GM23338 (cell line): Measurements from ENCODE around the gene EMP2. TPM values are rescaled to one million over a fixed set of nuclear protein-coding genes. Genes with fewer than 3 reads are reported as not detected.

Experiments
- ATAC-seq: fragments of 200-7000 bp; cut with Tn5 transposase; 3 replicates; pipeline ENCODE4 v1.9.1; 2020
- DNase-seq: peaks from one replicate; pipeline ENCODE4 v3.0.0-alpha.2; 2015; ENCODE audit warnings: low spot score
- H2AFZ ChIP-seq: fragments of 200-600 bp; sonication (generic); 2 replicates; pipeline ENCODE4 v1.8.0; 2016; ENCODE audit warnings: antibody characterized with exemption, mild to moderate bottlenecking, moderate library complexity
- H3F3A ChIP-seq: fragments of 200-600 bp; sonication (generic); replicated peaks from 2 replicates; pipeline ENCODE4 v1.8.0; 2017; ENCODE audit warnings: antibody characterized with exemption, mixed run types, low read depth
- H3K27ac ChIP-seq: fragments of 200-600 bp; sonication (generic); 2 replicates; pipeline ENCODE4 v1.6.1; 2016; ENCODE audit warnings: low read depth
- H3K27me3 ChIP-seq: fragments of 200-600 bp; sonication (generic); 2 replicates; pipeline ENCODE4 v1.8.0; 2016; ENCODE audit warnings: mild to moderate bottlenecking, mixed run types, moderate library complexity; ENCODE audit not compliant: insufficient read depth
- H3K36me3 ChIP-seq: fragments of 200-600 bp; sonication (generic); 2 replicates; pipeline ENCODE4 v1.8.0; 2016; ENCODE audit warnings: mild to moderate bottlenecking; ENCODE audit not compliant: insufficient read depth
- H3K4me1 ChIP-seq: fragments of 200-600 bp; sonication (generic); 2 replicates; pipeline ENCODE4 v1.8.0; 2016; ENCODE audit warnings: mild to moderate bottlenecking, moderate library complexity; ENCODE audit not compliant: insufficient read depth
- H3K4me2 ChIP-seq: fragments of 200-600 bp; sonication (generic); 2 replicates; pipeline ENCODE4 v1.7.1; 2017; ENCODE audit warnings: mixed run types
- H3K4me3 ChIP-seq: fragments of 200-600 bp; sonication (generic); 2 replicates; pipeline ENCODE4 v1.6.1; 2016; ENCODE audit warnings: mixed run types
- H3K79me2 ChIP-seq: fragments of 200-600 bp; sonication (generic); replicated peaks from 2 replicates; pipeline ENCODE4 v1.8.0; 2017; ENCODE audit warnings: mild to moderate bottlenecking; ENCODE audit not compliant: insufficient read depth
- H3K9me2 ChIP-seq: fragments of 200-600 bp; sonication (generic); 2 replicates; pipeline ENCODE4 v1.8.0; 2017; ENCODE audit not compliant: insufficient read depth
- H4K20me1 ChIP-seq: fragments of 200-600 bp; sonication (generic); replicated peaks from 2 replicates; pipeline ENCODE4 v1.8.0; 2017; ENCODE audit warnings: mild to moderate bottlenecking; ENCODE audit not compliant: insufficient read depth
- H3K27ac Mint-ChIP-seq: 2 replicates; pipeline ENCODE4 v1.8.0; 2020; ENCODE audit warnings: inconsistent platforms, mild to moderate bottlenecking, moderate library complexity, mixed read lengths
- H3K27me3 Mint-ChIP-seq: 3 replicates; pipeline ENCODE4 v1.8.0; 2022; ENCODE audit warnings: low read depth, mild to moderate bottlenecking, moderate library complexity, mixed read lengths, inconsistent platforms; ENCODE audit not compliant: insufficient read depth, poor library complexity
- H3K36me3 Mint-ChIP-seq: 3 replicates; pipeline ENCODE4 v1.8.0; 2021; ENCODE audit warnings: low read depth, mild to moderate bottlenecking, inconsistent platforms, moderate library complexity, mixed read lengths
- H3K4me1 Mint-ChIP-seq: 3 replicates; pipeline ENCODE4 v1.8.0; 2020; ENCODE audit warnings: mild to moderate bottlenecking, inconsistent platforms, mixed read lengths
- H3K4me3 Mint-ChIP-seq: 3 replicates; pipeline ENCODE4 v1.8.0; 2021; ENCODE audit warnings: moderate library complexity, mild to moderate bottlenecking, inconsistent platforms, mixed read lengths
- H3K9me3 Mint-ChIP-seq: 3 replicates; pipeline ENCODE4 v1.8.0; 2020; ENCODE audit warnings: moderate library complexity, mild to moderate bottlenecking, inconsistent platforms, mixed read lengths
- CREB1 ChIP-seq: fragments of 250-450 bp; sonication (Bioruptor Pico); IDR thresholded peaks from 2 replicates; pipeline ENCODE4 v1.5.0; 2020; ENCODE audit warnings: low read depth, mild to moderate bottlenecking, moderate library complexity
- EZH2 ChIP-seq: fragments of 200-600 bp; sonication (generic); IDR thresholded peaks from one replicate; pipeline ENCODE4 v1.8.0; 2017; ENCODE audit warnings: antibody characterized with exemption, mild to moderate bottlenecking, low read depth; ENCODE audit not compliant: unreplicated experiment
- EZH2phosphoT487 ChIP-seq: fragments of 200-600 bp; sonication (generic); IDR thresholded peaks from one replicate; pipeline ENCODE4 v1.8.1; 2018; ENCODE audit warnings: antibody characterized with exemption; ENCODE audit not compliant: unreplicated experiment
- JUNB ChIP-seq: IDR thresholded peaks from one replicate; pipeline ENCODE4 v1.6.1; 2016; ENCODE audit warnings: antibody characterized with exemption; ENCODE audit not compliant: unreplicated experiment
- NANOG ChIP-seq: IDR thresholded peaks from 2 replicates; pipeline ENCODE4 v1.6.1; 2016; ENCODE audit warnings: antibody characterized with exemption, borderline replicate concordance
- POLR2AphosphoS5 ChIP-seq: IDR thresholded peaks from 2 replicates; pipeline ENCODE4 v1.6.1; 2016; ENCODE audit warnings: antibody characterized with exemption, low read depth
- STAT1 ChIP-seq: IDR thresholded peaks from one replicate; pipeline ENCODE4 v1.6.1; 2016; ENCODE audit warnings: antibody characterized with exemption; ENCODE audit not compliant: unreplicated experiment
- ZNF114 ChIP-seq: fragments of 250-450 bp; sonication (Bioruptor Pico); IDR thresholded peaks from 2 replicates; pipeline ENCODE4 v1.5.0; 2020; ENCODE audit warnings: mild to moderate bottlenecking, moderate library complexity
- ZNF331 ChIP-seq: fragments of 250-450 bp; sonication (Bioruptor Pico); IDR thresholded peaks from 2 replicates; pipeline ENCODE4 v1.5.0; 2020; ENCODE audit warnings: low read depth, mild to moderate bottlenecking, moderate library complexity
- polyA plus RNA-seq: library from polyadenylated mRNA; unstranded; fragments of >200 nt; fragmentation: Nextera tagmentation; extraction: Ambion mirVana; gene quantifications from 2 replicates; pipeline ENCODE4 v1.2.1, GENCODE V29; 2016
- total RNA-seq: library from RNA; depleted of rRNA; stranded (reverse); fragments of >200 nt; shearing (Covaris generic); gene quantifications from 2 replicates; pipeline ENCODE4 v1.2.3, GENCODE V29; 2014
- TF ChIP-seq, protein P1 (sequence below): IDR thresholded peaks from one replicate; pipeline ENCODE4 v1.6.1; 2018; ENCODE audit warnings: antibody characterized with exemption; ENCODE audit not compliant: unreplicated experiment
- TF ChIP-seq, protein P2 (sequence below): fragments of 250-450 bp; sonication (Bioruptor Pico); IDR thresholded peaks from 2 replicates; pipeline ENCODE4 v1.5.0; 2020; ENCODE audit warnings: mild to moderate bottlenecking, moderate library complexity
- TF ChIP-seq, protein P3 (sequence below): IDR thresholded peaks from 2 replicates; pipeline ENCODE4 v1.6.1; 2016; ENCODE audit warnings: antibody characterized with exemption
- TF ChIP-seq, protein P4 (sequence below), 2 experiments: fragments of 200-600 bp in 1 of 2; sonication (generic) in 1 of 2; conservative IDR thresholded peaks; 2 replicates each; pipeline versions ENCODE4 v1.5.1 to v1.6.1; 2016 to 2017; ENCODE audit warnings: antibody characterized with exemption in 2 of 2, low read depth in 2 of 2, mild to moderate bottlenecking in 2 of 2, moderate library complexity in 1 of 2

EMP2 gene
- total and polyA plus RNA-seq, 2 experiments from 2014 or later = 7.3 to 40.1 TPM

DNA sequence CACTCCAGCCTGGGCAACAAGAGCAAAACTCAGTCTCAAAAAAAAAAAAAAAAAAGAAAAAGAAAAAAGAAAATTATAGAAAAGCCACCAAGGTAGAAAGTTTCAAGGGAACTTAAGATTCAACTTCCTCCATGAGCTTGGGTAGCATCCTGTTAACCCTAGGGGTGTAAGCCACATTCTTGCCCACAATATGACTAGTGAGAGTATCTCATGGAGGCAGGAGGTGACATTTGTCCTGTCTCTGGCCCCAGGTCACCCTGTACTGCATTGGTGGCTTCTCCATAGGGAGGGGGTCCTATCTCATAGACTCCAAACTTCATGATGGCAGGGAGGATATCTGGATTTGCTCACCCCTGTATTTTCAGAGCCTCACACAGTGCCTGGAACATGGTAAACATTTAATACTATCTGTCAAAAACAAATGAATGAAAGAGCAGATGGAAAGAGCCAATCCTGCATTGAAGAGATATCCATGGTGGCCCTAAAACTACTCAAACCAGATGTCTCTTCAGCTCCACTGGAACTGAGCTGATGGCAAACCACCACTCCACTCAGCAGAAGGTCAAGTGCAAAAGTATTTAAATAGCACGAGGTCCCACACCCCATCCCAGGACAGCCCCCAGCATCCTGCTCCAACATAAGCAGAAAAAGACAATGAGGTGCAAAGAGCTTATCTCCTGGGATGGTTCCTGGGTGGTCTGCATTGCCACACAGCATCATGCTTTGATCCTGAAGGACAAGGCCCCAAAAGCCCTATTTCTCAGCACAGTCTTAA is 50.3 kb downstream of the EMP2 start:
- no peaks in the 10 kb centered on the region for H3K9me2 ChIP-seq
- ATAC-seq (no peak), DNase-seq (no peak)
- no peaks in the 10 kb centered on the region for H3F3A ChIP-seq
- no peak overlapping the region for H2AFZ ChIP-seq
- no peaks in the 10 kb centered on the region for H4K20me1 ChIP-seq
- Mint-ChIP-seq H3K27ac (no peak overlapping the region), H3K9me3 (no peaks in the 10 kb centered on the region; the same call in 2 of the 3 replicates), H3K4me1 (no peaks in the 10 kb centered on the region), H3K4me3 (no peak overlapping the region), H3K36me3 (no peaks in the 10 kb centered on the region), H3K27me3 (peaks cover 1% of the 10 kb centered on the region)
- no peaks in the 10 kb centered on the region for H3K36me3 ChIP-seq
- no peak overlapping the region for H3K4me2 ChIP-seq
- no peaks in the 10 kb centered on the region for H3K27me3 ChIP-seq
- no peaks in the 10 kb centered on the region for H3K4me1 ChIP-seq
- H3K4me3 ChIP-seq = no peak overlapping the region
- H3K79me2 ChIP-seq = no peaks in the 10 kb centered on the region
- no peak overlapping the region for H3K27ac ChIP-seq
- TF ChIP-seq ZNF114 (CRISPR knock-in tag) (no peak), CREB1 (no peak), STAT1 (no peak), EZH2 (no peak), JUNB (no peak), NANOG (no peak), ZNF331 (CRISPR knock-in tag) (no peak), POLR2AphosphoS5 (no peak), EZH2phosphoT487 (no peak)
- TF ChIP-seq, protein P1, sequence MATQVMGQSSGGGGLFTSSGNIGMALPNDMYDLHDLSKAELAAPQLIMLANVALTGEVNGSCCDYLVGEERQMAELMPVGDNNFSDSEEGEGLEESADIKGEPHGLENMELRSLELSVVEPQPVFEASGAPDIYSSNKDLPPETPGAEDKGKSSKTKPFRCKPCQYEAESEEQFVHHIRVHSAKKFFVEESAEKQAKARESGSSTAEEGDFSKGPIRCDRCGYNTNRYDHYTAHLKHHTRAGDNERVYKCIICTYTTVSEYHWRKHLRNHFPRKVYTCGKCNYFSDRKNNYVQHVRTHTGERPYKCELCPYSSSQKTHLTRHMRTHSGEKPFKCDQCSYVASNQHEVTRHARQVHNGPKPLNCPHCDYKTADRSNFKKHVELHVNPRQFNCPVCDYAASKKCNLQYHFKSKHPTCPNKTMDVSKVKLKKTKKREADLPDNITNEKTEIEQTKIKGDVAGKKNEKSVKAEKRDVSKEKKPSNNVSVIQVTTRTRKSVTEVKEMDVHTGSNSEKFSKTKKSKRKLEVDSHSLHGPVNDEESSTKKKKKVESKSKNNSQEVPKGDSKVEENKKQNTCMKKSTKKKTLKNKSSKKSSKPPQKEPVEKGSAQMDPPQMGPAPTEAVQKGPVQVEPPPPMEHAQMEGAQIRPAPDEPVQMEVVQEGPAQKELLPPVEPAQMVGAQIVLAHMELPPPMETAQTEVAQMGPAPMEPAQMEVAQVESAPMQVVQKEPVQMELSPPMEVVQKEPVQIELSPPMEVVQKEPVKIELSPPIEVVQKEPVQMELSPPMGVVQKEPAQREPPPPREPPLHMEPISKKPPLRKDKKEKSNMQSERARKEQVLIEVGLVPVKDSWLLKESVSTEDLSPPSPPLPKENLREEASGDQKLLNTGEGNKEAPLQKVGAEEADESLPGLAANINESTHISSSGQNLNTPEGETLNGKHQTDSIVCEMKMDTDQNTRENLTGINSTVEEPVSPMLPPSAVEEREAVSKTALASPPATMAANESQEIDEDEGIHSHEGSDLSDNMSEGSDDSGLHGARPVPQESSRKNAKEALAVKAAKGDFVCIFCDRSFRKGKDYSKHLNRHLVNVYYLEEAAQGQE = no peak
- TF ChIP-seq, protein P2, sequence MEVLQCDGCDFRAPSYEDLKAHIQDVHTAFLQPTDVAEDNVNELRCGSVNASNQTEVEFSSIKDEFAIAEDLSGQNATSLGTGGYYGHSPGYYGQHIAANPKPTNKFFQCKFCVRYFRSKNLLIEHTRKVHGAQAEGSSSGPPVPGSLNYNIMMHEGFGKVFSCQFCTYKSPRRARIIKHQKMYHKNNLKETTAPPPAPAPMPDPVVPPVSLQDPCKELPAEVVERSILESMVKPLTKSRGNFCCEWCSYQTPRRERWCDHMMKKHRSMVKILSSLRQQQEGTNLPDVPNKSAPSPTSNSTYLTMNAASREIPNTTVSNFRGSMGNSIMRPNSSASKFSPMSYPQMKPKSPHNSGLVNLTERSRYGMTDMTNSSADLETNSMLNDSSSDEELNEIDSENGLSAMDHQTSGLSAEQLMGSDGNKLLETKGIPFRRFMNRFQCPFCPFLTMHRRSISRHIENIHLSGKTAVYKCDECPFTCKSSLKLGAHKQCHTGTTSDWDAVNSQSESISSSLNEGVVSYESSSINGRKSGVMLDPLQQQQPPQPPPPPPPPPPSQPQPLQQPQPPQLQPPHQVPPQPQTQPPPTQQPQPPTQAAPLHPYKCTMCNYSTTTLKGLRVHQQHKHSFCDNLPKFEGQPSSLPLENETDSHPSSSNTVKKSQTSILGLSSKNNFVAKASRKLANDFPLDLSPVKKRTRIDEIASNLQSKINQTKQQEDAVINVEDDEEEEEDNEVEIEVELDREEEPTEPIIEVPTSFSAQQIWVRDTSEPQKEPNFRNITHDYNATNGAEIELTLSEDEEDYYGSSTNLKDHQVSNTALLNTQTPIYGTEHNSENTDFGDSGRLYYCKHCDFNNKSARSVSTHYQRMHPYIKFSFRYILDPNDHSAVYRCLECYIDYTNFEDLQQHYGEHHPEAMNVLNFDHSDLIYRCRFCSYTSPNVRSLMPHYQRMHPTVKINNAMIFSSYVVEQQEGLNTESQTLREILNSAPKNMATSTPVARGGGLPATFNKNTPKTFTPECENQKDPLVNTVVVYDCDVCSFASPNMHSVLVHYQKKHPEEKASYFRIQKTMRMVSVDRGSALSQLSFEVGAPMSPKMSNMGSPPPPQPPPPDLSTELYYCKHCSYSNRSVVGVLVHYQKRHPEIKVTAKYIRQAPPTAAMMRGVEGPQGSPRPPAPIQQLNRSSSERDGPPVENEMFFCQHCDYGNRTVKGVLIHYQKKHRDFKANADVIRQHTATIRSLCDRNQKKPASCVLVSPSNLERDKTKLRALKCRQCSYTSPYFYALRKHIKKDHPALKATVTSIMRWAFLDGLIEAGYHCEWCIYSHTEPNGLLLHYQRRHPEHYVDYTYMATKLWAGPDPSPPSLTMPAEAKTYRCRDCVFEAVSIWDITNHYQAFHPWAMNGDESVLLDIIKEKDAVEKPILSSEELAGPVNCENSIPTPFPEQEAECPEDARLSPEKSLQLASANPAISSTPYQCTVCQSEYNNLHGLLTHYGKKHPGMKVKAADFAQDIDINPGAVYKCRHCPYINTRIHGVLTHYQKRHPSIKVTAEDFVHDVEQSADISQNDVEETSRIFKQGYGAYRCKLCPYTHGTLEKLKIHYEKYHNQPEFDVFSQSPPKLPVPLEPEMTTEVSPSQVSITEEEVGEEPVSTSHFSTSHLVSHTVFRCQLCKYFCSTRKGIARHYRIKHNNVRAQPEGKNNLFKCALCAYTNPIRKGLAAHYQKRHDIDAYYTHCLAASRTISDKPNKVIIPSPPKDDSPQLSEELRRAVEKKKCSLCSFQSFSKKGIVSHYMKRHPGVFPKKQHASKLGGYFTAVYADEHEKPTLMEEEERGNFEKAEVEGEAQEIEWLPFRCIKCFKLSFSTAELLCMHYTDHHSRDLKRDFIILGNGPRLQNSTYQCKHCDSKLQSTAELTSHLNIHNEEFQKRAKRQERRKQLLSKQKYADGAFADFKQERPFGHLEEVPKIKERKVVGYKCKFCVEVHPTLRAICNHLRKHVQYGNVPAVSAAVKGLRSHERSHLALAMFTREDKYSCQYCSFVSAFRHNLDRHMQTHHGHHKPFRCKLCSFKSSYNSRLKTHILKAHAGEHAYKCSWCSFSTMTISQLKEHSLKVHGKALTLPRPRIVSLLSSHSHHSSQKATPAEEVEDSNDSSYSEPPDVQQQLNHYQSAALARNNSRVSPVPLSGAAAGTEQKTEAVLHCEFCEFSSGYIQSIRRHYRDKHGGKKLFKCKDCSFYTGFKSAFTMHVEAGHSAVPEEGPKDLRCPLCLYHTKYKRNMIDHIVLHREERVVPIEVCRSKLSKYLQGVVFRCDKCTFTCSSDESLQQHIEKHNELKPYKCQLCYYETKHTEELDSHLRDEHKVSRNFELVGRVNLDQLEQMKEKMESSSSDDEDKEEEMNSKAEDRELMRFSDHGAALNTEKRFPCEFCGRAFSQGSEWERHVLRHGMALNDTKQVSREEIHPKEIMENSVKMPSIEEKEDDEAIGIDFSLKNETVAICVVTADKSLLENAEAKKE (CRISPR knock-in tag) = no peak
- TF ChIP-seq, protein P3, sequence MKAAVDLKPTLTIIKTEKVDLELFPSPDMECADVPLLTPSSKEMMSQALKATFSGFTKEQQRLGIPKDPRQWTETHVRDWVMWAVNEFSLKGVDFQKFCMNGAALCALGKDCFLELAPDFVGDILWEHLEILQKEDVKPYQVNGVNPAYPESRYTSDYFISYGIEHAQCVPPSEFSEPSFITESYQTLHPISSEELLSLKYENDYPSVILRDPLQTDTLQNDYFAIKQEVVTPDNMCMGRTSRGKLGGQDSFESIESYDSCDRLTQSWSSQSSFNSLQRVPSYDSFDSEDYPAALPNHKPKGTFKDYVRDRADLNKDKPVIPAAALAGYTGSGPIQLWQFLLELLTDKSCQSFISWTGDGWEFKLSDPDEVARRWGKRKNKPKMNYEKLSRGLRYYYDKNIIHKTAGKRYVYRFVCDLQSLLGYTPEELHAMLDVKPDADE = no peak
- TF ChIP-seq, protein P4, sequence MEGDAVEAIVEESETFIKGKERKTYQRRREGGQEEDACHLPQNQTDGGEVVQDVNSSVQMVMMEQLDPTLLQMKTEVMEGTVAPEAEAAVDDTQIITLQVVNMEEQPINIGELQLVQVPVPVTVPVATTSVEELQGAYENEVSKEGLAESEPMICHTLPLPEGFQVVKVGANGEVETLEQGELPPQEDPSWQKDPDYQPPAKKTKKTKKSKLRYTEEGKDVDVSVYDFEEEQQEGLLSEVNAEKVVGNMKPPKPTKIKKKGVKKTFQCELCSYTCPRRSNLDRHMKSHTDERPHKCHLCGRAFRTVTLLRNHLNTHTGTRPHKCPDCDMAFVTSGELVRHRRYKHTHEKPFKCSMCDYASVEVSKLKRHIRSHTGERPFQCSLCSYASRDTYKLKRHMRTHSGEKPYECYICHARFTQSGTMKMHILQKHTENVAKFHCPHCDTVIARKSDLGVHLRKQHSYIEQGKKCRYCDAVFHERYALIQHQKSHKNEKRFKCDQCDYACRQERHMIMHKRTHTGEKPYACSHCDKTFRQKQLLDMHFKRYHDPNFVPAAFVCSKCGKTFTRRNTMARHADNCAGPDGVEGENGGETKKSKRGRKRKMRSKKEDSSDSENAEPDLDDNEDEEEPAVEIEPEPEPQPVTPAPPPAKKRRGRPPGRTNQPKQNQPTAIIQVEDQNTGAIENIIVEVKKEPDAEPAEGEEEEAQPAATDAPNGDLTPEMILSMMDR (conservative IDR thresholded peaks at IDR 0.05; ENCODE audit: low read depth in 2 of 2) = no peak
